ENCODE measurements around the gene PLEKHG4B.

The PLEKHG4B gene

DNA sequence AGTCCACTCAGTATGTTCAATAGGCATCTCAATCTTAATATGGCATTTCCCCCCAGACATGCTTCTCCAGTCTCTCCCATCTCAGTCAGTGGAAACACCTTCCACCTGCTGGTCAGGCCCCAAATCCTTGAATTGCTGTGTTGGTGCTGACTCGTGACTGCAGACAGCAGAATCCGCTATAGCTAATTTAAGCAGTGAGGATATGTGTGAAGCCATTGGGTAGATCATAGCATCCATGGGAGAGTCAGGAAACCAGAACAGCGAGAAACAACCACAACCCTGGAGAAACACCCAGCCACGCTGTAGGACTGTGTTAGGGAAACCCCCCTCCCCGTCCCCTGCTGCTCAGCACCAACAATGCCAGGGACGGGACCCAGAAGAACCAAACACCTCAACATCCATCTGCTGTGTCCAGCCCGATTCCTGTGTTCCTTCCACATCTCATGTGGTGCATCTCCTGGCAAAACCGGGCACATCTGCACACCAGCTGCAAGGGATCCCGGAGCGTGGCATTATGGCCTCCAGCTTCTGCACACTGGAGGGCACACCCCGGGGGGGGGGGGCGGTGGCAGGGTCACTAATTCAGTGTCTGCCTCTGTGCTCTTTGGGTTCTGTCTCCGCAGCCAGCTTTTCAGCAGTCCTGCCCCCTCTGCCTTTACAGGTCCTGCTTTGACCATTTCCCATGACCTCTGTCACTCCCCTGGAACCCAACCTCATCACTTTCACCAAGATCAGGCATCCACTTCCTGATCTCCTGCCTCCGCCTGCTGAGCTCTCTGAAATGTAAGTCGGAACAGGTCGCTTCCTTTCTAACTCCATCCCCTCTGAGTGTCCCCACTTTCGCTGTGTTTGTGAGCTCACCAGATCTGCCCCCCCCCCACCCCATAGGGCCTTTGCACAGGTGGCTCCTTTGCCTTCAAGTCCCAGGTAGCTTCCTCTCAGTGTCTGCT is 2.4 kb upstream of the PLEKHG4B start:
- H3K27ac ChIP-seq (ENCODE audit: low read depth, low read length): no peak overlapping the region
- TF ChIP-seq CTCF (IDR thresholded peaks at IDR 0.05; ENCODE audit: insufficient read depth, low read length, poor library complexity, severe bottlenecking): no peak
- TF ChIP-seq EZH2phosphoT487 (conservative IDR thresholded peaks at IDR 0.05; ENCODE audit: low read length): no peak
- H3K4me3 ChIP-seq (ENCODE audit: insufficient read depth, low read length, poor library complexity, severe bottlenecking): no peak overlapping the region
- H3K79me2 ChIP-seq (ENCODE audit: insufficient read depth, low read length): no peaks in the 10 kb centered on the region
- H3K9me2 ChIP-seq (replicated peaks; ENCODE audit: insufficient read depth, low read length): no peaks in the 10 kb centered on the region
- H3F3A ChIP-seq (ENCODE audit: insufficient read depth): no peaks in the 10 kb centered on the region
- no peaks in the 10 kb centered on the region for H3K9me3 ChIP-seq (ENCODE audit: insufficient read depth, low read length)
- H3K27me3 ChIP-seq (ENCODE audit: low read length): no peaks in the 10 kb centered on the region
- no peak overlapping the region for H2AFZ ChIP-seq (ENCODE audit: low read depth, low read length, severe bottlenecking)
- H3K36me3 ChIP-seq (ENCODE audit: low read length): no peaks in the 10 kb centered on the region
- H3K4me2 ChIP-seq (ENCODE audit: low read depth, low read length, poor library complexity, severe bottlenecking): no peak overlapping the region
- H4K20me1 ChIP-seq (ENCODE audit: low read depth, low read length): no peaks in the 10 kb centered on the region
- no peak overlapping the region for H3K9ac ChIP-seq (ENCODE audit: low read length)

GRCh38 chr5:90590-91547 is 1.1 kb upstream of the PLEKHG4B start:
- TF ChIP-seq EZH2phosphoT487 (conservative IDR thresholded peaks at IDR 0.05; ENCODE audit: low read length) (no peak), CTCF (IDR thresholded peaks at IDR 0.05; ENCODE audit: insufficient read depth, low read length, poor library complexity, severe bottlenecking) (no peak)
- Histone ChIP-seq H3F3A (ENCODE audit: insufficient read depth) (no peaks in the 10 kb centered on the region), H3K27ac (ENCODE audit: low read depth, low read length) (no peak overlapping the region), H3K4me3 (ENCODE audit: insufficient read depth, low read length, poor library complexity, severe bottlenecking) (no peak overlapping the region), H2AFZ (ENCODE audit: low read depth, low read length, severe bottlenecking) (no peak overlapping the region), H3K9me3 (ENCODE audit: insufficient read depth, low read length) (no peaks in the 10 kb centered on the region), H3K4me2 (ENCODE audit: low read depth, low read length, poor library complexity, severe bottlenecking) (no peak overlapping the region), H3K27me3 (ENCODE audit: low read length) (no peaks in the 10 kb centered on the region), H3K36me3 (ENCODE audit: low read length) (no peaks in the 10 kb centered on the region), H4K20me1 (ENCODE audit: low read depth, low read length) (no peaks in the 10 kb centered on the region), H3K79me2 (ENCODE audit: insufficient read depth, low read length) (no peaks in the 10 kb centered on the region), H3K9ac (ENCODE audit: low read length) (no peak overlapping the region), H3K9me2 (replicated peaks; ENCODE audit: insufficient read depth, low read length) (no peaks in the 10 kb centered on the region)

GRCh38 chr5:92401-93220 is 643 bp downstream of the PLEKHG4B start:
- H3K4me2 ChIP-seq (ENCODE audit: low read depth, low read length, poor library complexity, severe bottlenecking): no peak overlapping the region
- no peaks in the 10 kb centered on the region for H3F3A ChIP-seq (ENCODE audit: insufficient read depth)
- H3K79me2 ChIP-seq (ENCODE audit: insufficient read depth, low read length): no peaks in the 10 kb centered on the region
- H3K27ac ChIP-seq (ENCODE audit: low read depth, low read length): no peak overlapping the region
- H2AFZ ChIP-seq (ENCODE audit: low read depth, low read length, severe bottlenecking): no peak overlapping the region
- H3K36me3 ChIP-seq (ENCODE audit: low read length): no peaks in the 10 kb centered on the region
- H3K4me3 ChIP-seq (ENCODE audit: insufficient read depth, low read length, poor library complexity, severe bottlenecking): no peak overlapping the region
- no peaks in the 10 kb centered on the region for H4K20me1 ChIP-seq (ENCODE audit: low read depth, low read length)
- H3K9me3 ChIP-seq (ENCODE audit: insufficient read depth, low read length): no peaks in the 10 kb centered on the region
- H3K27me3 ChIP-seq (ENCODE audit: low read length): no peaks in the 10 kb centered on the region
- H3K9me2 ChIP-seq (replicated peaks; ENCODE audit: insufficient read depth, low read length): no peaks in the 10 kb centered on the region
- no peak overlapping the region for H3K9ac ChIP-seq (ENCODE audit: low read length)
- no peak for TF ChIP-seq CTCF (IDR thresholded peaks at IDR 0.05; ENCODE audit: insufficient read depth, low read length, poor library complexity, severe bottlenecking)
- TF ChIP-seq EZH2phosphoT487 (conservative IDR thresholded peaks at IDR 0.05; ENCODE audit: low read length): no peak
